ENCODE results near the gene UNG.

Gene UNG

DNA sequence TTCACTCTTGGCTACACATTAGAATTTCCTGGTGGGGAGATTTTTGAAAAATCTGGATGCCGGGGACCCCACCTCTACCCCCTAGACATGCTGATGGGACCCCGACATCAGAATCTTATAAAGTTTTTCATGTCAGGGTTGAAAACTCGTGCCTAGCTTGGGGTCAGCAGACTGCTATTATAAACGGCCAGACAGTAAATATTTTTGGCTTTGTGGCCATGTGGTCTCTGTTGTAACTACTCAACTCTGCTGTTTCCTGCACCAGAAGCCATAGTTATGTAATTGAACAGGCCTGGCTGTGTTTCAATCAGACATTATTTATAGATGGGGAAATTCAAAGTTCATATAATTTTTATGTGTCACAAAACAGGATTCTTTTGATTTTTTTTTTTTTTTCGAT is 60.6 kb downstream of the UNG start:
- DNase-seq, result no peak

DNA sequence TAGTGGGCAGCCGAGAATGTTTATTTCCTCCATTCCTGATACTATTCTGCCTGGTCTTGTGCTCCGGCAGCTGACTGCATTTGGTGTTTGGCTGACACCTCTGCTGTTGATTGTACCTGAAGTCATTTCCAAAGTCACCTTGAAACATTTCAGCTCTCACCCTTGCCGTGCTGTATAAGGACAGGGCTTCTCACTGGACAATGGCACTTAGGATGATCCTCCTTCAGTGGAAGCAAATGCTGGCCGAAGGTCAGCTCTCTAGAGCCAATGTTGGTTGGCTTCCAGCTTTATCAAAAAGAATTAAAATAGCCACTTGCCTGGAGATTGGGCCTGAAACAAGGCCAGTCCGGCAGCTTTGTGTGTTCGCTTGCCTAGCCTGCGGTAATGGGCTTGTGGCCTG is 63.0 kb downstream of the UNG start:
- no peak for DNase-seq
